Measurements from ENCODE around the gene FCHSD1.

Gene FCHSD1

GRCh38 chr5:141649972-141650371, 1.2 kb downstream of the FCHSD1 start:
- DNase-seq, result no peak
- intact Hi-C loops (cut with DNase I), result no loop called here

- DNase-seq, result no peak
Observed at GRCh38 chr5:141649056-141649688, 2.0 kb downstream of the FCHSD1 start.

GRCh38 chr5:141647851-141648250, 3.4 kb downstream of the FCHSD1 start:
- DNase-seq, result no peak
- intact Hi-C loops (cut with DNase I), result no loop called here

More at GRCh38 chr5:141649056-141649688, 2.0 kb downstream of the FCHSD1 start:
- intact Hi-C loops (cut with DNase I), result no loop called here

- intact Hi-C loops (cut with DNase I), result no loop called here
- DNase-seq, result no peak
Observed at GRCh38 chr5:141647242-141647641, 4.0 kb downstream of the FCHSD1 start.

GRCh38 chr5:141646026-141646425, 5.2 kb downstream of the FCHSD1 start:
- intact Hi-C loops (cut with DNase I), result no loop called here
- peak in 41 of 42 donors; percentile 29 to 93 (median 69) for DNase-seq

- intact Hi-C loops (cut with DNase I), result no loop called here
- DNase-seq, result no peak
Observed at GRCh38 chr5:141641634-141642267, 9.5 kb downstream of the FCHSD1 start.

- intact Hi-C loops (cut with DNase I), result no loop called here
- DNase-seq, result peak in 1 of 42 donors; percentile 31
Observed at GRCh38 chr5:141640698-141641097, 10.5 kb downstream of the FCHSD1 start.

GRCh38 chr5:141640051-141640415, 11.2 kb downstream of the FCHSD1 start:
- DNase-seq, result peak in 1 of 42 donors; percentile 20
- intact Hi-C loops (cut with DNase I), result no loop called here

- intact Hi-C loops (cut with DNase I), result no loop called here
- DNase-seq, result no peak
Observed at GRCh38 chr5:141639357-141640050, 11.7 kb downstream of the FCHSD1 start.

- DNase-seq, result no peak
- intact Hi-C loops (cut with DNase I), result no loop called here
Observed at GRCh38 chr5:141638771-141639170, 12.4 kb downstream of the FCHSD1 start.

- intact Hi-C loops (cut with DNase I), result no loop called here
Observed at GRCh38 chr5:141637767-141638419, 13.3 kb downstream of the FCHSD1 start.

GRCh38 chr5:141637123-141637766, 14.0 kb downstream of the FCHSD1 start:
- DNase-seq, result peak in 30 of 42 donors; percentile 13 to 68 (median 43)
- intact Hi-C loops (cut with DNase I), result no loop called here

More at GRCh38 chr5:141637767-141638419, 13.3 kb downstream of the FCHSD1 start:
- peak in 31 of 42 donors; percentile 4 to 64 (median 33) for DNase-seq

- DNase-seq, result peak; percentile 87 to 99 (median 97)
- intact Hi-C loops (cut with DNase I), result no loop called here
Observed at GRCh38 chr5:141636413-141637122, 14.7 kb downstream of the FCHSD1 start, which contains the start of the genes HDAC3 and RELL2. Gene HDAC3, minus strand, starts transcription at chr5:141636849. Its CDS starts 59 bp downstream, at chr5:141636790. Gene RELL2, plus strand, starts transcription at chr5:141636997. Its CDS starts 1,229 bp downstream, at chr5:141638226.

GRCh38 chr5:141636106-141636412, 15.2 kb downstream of the FCHSD1 start:
- no peak for DNase-seq
- intact Hi-C loops (cut with DNase I), result no loop called here

GRCh38 chr5:141635646-141636045, 15.6 kb downstream of the FCHSD1 start:
- DNase-seq, result no peak
- intact Hi-C loops (cut with DNase I), result no loop called here

- no peak for DNase-seq
- intact Hi-C loops (cut with DNase I), result no loop called here
Observed at GRCh38 chr5:141634720-141635119, 16.5 kb downstream of the FCHSD1 start.

GRCh38 chr5:141633871-141634561, 17.2 kb downstream of the FCHSD1 start:
- no peak for DNase-seq
- intact Hi-C loops (cut with DNase I), result no loop called here

- no peak for DNase-seq
- intact Hi-C loops (cut with DNase I), result no loop called here
Observed at GRCh38 chr5:141632650-141633049, 18.6 kb downstream of the FCHSD1 start.

All from head of caudate nucleus (tissue), 42 donors.